Measurements from ENCODE around the gene ZDHHC8.

Gene ZDHHC8

DNA sequence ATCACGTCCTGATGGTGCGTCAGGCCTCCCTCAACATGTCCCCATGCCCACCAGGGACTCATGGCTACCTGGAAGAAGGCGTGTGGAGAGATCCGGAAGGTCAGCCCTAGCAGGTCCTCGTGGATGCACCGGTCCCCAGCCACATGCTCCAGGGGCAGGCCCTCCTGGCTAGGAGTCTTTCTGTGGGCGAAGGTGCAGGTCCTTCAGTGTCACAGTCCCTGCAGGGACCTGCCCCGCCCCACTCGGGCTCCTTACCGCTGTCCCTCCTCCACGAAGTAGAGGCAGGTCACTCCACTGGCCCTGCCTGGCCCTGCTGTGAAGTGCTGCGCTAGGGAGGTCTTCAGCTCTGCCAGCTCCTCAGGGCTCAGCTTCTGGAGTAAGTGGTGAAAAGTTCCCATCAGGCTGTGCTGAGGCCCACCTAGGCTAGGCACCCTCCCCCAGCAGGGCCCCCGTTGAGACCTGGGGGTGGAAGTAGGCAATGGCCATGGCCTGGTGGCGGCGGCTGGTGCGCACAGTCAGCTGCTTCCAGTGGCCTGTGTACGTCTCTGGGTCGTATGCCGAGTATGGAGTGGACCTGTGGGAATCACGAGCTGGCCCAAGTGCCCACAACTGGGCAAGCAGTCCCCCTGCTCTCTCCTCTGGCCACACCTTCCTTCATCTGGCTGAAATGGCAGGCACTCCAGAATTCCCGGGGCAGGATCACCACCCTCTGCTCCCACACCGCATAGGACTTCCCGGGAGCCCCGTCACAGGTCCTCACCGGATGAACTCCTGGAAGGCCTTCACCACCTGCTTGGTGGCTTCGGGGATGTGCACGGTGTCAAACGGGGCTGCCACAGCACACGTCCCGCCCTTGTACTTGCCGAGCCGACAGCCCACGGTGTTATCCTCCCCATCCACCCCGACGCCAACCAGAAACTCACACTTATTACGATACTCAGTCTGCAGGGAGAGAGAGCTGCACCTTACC is 16.8 kb upstream of the ZDHHC8 start:
- FAIRE-seq = no peak

DNA sequence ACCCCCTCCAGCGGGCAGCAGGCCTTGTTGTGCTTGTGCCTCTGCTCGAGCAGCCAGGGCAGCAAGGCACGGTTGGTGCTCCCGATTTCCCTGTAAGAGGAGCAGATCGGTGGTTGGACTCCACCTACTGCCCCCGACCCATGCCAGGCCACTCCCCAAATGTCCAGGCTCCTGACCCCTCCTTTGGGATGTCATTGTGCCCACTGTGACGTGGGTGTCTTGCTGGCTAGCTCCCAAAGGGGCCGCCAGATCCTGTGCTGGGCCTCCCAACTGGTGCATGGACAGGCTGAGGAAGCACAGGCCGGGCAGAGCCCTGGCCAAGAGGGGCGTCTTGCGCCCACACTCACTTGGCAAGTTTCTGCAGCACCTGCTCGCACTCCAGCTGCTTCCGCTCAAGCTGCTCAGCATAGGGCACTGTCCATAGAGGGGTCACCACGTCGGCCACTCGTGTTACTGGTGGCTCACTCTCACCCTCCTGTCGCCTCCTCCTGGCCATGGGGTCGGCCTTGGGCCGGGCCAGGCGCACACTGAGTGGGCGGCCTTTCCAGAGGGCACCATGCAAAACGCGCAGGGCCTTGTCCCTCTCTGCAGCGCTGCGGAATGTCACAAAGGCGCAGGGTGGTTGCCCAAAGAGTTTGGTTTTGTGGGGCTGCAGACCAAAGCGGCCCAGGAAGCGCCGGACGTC is 15.8 kb upstream of the ZDHHC8 start, which contains the start of gene RANBP1:
TSS of gene RANBP1 (plus strand) at position 414 of the 685 bp plus-strand sequence. CDS start at position 495, 81 bp downstream.
- FAIRE-seq = no peak

DNA sequence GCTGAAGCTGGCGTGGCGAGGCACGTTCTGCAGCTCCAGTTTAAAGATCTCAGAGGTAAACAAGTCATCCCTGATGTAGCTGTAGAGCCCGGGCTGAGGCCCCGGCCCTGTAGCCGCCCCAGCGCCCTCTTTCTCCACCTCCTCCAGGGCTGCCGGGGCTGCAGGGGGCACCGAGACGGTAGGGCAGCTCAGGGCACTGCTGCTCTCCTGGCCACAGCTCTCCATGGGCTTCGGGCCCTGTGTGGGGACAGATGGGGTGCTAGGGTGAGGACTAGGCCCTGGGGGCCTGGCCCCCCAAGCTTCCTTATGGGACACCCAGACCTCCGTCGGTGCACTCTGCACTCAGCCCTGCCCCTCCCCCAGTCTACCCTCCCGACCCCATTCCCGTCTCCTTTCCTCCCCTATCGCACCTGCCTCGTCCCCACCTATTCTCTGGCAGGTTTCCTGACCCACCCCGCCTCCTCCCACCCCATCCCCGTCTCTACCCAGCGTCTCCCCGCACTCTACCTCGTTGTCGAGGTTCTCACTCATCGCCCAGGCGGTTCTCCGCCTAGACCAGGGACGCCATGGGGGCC is 15.1 kb upstream of the ZDHHC8 start:
- no peak for FAIRE-seq

DNA sequence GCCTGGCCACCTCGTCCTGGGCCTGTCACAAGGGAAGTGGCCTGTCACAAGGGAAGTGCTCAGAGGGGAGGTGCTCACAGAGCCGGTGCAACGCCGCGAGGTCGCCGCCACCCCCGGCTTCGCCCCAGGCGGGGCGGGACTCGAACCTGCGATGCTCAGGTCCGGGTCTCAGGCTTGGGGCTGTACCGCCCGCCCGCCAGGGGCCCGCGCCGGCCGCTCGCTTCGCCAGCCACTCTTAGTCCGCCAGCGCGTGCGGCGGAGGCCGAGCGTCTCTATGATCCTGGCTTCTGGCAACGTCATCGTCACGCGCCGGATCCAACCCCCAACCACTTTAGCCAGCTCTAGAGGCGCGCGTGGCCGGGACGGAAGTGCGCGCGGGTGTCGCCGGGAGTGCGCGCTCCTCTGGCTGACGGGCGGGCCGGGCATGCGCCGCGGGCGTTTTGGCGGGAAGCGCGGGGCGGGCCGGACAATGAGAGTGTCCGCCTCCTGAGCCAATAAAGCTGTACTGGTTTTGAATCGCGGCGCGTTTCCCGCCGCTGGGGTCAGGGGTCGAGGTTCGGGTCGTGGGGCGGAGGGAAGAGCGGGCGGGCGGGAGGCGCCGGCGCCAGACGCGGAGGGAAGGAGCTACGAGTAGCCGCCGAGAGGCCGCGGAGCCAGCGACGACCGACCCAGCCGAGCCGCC is 14.5 kb upstream of the ZDHHC8 start, which contains the start of gene TRMT2A:
TSS of gene TRMT2A (minus strand) at position 276 of the 682 bp plus-strand sequence. CDS start 320 bp downstream, outside the sequence.
- FAIRE-seq = no peak

DNA sequence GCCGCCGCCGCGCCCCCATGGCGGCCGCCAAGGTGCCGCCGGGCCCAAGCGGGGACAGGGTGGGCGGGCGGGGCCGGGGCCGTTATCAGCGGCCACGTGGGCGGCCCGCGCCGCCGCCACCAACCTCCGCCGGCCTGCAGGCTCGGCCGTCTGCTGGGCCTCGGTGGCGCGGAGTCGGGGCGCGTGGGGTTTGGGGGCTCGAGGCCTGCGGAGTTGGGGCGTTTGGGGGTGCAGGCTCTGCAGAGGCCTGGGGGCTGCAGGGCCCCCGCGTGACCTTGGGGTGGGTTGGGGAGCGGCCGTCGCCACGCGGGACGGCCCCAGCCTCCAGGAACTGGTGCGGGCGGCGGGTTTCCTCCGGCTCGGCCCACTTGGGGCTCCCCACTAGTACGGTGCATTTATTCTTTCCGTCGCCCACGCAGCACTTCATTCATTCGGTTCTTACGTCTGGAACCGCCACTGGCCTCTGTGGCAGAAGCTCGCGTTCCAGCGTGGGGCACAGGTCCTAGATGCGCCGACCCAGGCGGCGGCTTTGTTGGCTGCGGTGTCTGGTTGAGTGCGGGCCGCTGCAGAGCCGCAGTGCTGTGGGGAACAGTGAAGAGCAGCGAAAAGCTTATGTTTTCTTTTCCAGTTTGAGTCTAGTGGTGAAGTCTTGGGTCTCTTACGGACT is 13.8 kb upstream of the ZDHHC8 start:
- no peak for FAIRE-seq

DNA sequence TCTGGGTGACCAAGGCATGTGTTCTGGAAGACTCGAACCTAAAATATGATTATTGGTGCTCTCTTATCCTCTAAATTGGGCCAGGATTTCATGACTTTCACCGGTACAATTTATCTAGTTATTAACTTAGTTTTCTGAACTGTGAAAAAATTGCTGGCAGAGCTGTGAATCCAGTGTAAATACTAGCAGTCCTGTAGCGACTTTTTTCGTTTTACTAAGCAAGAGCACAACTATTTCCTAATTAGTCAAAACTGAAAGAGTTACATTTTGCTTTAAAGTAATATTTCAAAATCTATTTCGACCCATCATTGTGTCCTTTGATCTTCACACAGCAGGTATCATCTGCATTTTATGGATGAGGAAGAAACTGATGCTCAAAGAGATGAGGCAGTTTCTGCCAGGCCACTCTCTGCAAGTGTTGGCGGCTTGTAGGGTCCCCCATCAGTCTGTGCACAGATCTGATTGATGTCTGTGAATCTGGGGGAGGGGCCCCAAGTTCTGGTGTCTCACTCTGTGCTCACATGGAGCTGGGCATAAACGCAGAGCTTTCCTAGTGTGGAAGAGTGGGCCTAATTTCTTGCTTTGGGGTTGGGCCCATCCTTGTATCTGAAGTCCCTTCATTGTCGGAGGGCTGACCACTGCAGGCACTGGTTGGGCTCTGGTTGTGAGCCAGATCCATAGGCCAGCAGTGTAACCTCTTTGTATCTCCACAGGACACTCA is 13.1 kb upstream of the ZDHHC8 start:
- no peak for FAIRE-seq

DNA sequence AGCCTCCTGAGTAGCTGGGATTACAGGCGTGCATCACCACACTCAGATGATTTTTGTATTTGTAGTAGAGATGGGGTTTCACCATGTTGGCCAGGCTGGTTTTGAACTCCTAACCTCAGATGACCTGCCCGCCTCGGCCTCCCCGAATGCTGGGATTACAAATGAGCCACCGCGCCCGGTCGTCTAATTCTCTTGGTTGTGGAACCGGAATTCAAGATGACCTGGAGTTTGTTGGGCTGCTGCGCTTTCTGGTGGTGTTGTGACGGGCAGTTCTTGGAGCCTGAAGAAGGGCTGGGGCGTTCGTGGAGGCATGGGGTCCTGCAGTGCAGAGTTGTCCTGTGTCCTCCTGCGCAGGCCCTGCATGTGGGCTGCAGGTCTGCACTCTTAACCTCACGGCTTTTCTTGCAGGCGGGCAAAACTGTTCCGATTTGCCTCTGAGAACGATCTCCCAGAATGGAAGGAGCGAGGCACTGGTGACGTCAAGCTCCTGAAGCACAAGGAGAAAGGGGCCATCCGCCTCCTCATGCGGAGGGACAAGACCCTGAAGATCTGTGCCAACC is 9.7 kb upstream of the ZDHHC8 start:
- FAIRE-seq = no peak

DNA sequence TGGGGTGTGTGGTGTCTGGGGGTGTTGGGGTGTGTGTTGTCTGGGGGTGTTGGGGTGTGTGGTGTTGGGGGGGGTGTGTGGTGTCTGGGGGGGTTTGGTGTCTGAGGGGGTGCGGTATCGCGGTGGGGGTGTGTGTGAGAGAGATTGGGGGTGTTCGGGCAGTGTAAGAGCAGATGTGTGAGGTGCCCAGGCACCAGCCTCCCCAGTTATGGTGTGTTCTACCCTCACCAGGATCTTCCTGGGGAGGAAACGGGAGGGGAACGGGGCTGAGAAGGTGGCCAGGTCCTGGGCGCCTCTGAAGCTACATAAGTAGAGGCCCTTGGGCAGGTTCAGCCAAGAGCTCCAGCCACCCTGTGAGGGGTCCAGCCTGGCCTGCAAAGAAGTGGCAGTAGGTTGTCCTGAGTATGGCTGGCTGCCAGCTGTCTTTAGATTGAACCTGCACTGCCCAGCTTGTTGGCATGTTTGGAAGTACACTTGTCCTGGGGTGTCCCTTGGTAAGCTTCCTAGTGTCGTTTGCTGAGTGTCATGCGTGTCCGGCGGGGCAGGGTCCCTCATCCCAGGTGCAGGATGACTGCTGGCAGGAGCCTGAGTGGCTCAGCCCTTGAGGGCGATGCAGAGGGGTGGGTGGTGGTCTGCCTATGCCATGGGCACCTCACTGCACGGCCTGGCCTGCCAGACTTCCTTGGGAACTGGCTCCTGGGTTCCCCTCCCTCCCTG is 8.1 kb upstream of the ZDHHC8 start:
- no peak for FAIRE-seq

DNA sequence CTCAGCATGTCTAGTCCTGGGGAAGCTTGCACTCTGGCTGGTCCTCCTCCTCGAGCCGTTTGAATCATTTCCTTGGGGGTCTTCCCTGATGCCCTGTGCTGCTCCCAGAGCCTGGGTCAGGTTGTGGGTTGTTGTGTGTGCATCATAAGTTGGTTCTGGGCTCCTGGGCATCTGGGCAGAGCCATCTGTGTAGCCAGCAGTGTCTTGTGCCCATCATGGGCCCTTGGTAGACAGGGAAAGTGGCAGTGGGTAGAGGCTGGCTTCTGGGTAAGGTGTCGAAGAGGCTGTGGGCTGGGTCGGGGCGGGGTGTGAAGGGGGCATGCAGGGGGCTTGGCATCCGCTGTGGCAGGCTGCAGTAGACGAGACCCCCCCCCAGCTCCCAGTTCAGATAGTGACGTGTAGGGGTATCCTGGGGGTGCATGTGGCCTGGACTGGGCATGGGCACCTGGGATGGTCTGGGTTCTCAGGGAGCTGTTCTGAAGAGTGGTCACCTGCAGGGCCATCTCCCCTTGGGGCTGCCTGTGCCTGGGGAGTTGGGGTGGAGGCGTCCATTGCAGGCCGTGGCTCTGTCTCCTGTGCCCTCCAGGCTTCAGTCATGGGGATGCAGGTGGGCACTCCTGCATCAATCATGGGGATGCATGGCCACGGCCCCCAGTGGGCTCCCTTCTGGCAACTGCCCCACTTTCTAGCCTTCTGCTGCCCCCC is 7.4 kb upstream of the ZDHHC8 start:
- no peak for FAIRE-seq

DNA sequence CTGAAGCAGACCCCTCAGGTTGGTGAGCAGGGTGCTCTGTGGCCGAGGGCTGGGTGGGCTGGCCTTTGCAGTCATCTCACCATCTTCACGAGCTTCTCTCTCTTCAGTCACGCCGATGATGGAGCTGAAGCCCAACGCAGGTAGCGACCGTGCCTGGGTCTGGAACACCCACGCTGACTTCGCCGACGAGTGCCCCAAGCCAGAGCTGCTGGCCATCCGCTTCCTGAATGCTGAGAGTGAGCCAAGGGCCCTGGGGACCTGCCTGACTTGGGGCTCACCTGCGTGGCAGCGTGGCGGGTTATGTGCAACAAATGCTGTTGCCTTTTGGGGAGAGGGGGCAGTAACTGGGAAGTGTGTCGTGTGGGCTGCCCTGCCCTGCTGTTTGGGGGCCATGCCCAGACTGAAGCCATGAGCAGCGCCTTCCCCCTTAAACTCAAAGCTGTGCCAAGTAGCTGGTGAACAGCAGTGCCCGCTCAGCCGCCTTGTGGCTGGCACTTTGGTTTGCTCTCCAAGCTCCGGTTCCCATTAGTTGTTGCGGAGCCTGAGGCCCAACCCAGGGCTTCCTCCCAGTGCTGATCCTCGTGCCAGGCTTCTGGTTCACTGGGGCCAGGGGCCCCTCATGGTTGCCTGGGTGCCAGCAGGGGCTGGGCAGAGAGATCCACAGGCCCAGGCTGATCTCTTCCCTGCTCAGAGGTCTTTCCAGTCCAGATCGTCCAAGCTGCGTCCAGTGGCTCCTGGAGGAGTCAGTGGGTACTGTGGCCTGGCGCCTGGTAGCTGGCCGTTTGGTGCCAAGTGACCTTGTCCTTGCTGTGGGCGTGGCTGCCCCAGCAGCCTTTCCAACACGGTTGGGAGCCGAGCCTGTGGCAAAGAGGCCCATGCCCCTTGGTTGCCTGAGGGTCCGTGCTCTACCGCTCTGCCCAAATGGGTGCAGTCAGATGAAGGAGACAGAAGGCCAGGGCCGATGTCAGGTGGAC is 6.1 kb upstream of the ZDHHC8 start:
- no peak for FAIRE-seq

DNA sequence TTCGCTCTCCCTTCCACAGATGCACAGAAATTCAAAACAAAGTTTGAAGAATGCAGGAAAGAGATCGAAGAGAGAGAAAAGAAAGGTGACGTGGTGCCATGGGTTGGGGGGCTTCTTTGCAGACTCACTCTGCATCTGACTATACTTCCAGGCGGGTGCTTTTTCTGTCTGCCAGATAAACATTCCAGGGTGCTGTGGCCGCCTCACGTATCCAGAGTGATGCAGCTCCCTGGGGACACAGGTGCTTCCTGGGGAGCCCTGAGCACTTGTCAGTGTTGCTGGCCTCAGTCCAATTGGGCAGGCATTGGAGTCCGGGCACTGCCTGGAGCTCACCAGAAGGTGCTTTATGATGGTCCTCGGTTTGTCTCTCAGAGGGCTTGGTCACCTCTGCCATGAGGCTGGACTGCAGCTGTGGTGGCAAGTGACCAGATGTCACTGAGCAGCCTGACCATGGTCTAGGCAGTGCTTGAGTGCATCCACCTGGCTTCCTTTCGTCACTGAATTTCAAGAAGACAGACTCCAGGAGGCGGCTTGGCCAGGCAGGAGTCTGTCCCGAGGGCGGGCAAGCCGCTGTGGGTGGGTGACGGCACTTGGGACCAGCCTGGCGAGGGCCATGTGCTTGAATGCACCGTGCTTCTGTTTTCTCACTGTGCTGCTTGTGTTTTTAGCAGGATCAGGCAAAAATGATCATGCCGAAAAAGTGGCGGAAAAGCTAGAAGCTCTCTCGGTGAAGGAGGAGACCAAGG is 5.1 kb upstream of the ZDHHC8 start:
- no peak for FAIRE-seq

DNA sequence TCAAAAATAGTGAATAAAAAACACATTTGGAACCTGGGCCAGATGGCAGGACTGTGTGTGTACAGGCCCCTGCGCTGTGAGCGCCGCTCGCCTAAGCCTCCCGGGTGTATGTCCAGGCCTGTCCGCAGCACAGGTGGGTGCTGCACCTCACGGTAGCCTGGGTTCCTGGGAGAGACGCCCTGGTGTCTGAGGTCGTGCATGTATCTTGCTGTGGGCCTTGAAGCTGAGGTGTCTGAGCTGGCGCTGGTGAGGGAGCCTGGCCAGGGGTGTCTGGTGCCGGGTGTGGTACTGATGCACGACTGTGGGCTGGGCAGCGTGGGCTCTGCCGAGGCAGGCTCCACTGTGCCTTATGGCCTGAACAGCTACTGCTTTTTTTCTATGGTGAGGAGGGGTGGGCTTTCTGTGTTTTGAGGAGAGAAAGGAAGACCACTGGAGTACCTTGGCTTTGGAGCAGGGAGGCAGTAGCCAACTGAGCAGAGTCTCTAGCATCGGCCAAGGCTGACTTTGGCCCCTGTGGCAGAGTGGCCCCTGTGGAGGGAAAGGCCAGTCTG is 4.2 kb upstream of the ZDHHC8 start:
- FAIRE-seq = no peak

DNA sequence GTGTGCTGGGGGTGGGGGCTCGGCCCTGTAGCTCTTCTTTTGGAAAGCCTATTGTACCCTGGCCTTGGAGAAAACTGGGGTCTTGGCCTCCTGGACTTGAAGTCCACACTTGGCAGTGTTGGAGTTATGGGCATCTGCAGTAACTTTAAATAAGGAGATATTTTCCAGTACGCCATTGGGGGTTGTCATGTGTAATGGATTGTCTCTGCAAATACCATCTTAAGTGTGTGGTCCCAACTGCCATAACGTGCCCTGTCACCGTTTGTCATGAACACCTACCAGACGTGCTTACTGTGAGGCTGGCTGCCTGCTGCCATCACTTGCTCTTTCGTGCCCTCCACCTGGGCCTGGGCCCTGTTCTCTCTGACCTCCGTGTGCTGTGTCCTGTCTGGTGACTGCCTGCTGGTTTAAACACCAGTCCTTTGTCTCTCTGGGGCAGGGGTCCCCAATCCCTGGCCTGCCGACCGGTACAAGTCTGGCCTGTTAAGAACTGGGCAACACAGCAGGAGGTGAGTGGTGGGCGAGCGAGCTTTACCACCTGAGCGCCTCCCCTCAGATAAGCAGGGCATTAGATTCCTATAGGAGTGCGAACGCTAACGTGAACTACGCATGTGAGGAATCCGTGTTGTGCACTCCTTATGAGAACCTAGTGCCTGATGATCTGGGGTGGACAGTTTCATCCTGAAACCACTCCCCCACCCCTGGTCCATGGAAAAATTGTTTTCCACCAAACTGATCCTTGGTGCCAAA is 3.6 kb upstream of the ZDHHC8 start:
- no peak for FAIRE-seq

DNA sequence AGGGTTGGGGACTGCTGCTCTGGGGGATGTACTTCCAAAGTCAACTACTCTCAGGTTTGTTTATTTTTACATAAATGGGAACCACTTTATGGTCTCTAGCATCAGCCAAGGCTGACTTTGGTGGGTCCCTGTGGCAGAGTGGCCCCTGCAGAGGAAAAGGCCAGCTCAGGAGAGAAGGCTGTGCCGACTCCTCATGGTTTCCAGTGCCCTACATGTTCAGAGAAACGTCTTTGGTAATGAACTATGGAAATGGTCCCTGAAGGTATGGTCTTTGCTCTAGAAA is 3.0 kb upstream of the ZDHHC8 start:
- no peak for FAIRE-seq

DNA sequence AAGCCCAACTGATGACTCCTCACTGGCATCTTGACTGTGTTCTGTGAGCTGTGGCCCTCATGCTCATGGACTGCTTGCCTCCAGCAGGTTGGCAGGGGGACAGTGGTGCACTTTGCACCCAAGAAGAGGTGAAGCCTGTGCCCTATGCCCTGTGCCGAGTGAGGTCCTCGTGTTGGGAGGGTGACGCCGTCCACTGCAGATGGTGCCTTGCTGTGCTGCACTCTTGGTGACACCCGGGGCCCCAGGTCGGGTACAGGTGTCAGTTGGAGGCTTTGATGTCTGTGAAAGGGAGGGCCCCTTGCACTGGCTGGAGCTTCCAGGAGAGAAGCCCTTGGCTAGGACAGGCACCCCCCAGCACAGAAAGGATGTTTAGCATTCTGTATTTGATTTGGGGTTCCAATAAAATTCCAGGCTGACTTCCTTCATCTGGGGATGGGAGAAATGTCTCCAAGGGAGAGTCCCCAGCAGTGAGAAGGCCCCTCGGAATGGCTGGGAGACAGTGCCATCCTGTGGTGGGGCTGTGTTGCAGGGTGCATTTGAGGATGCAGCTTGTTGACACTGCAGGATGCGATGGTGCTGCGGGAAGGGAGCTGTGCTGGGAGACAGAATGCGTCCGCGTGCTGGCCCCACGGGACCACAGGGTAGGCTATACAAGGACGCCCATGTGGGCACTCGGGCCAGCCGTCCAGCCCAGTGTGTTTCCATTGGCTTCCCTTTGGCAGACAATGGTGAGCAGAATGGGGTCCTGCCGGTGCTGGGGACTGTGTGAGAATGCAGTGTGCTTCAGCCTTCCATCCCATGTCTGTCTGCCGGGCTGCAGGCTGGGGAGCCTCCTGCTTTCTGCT is 2.5 kb upstream of the ZDHHC8 start:
- no peak for FAIRE-seq

DNA sequence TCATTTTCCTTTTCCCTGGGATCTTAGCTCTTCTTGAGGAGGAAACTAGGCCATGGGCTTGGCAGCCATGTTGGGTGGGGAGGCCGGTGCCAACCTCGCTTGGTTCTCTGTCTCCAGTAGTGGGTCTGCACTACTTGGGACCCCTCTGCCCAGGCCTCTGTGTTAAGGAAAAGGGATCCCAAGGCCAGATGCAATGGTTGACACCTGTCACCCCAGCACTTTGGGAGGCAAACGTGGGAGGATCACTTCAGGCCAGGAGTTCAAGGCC is 1.9 kb upstream of the ZDHHC8 start:
- no peak for FAIRE-seq

Data from colon (tissue), 2 donors.